Skin epidermis (tissue), 12 donors: ENCODE measurements around the gene CACNA1B.

ENCODE experiments used
- H3K27ac ChIP-seq, 21 experiments: fragments of 200-600 bp; sonication (generic) in 11 of 21; one replicate each; pipeline ENCODE4 v1.5.0; 2020; ENCODE audit warnings: mild to moderate bottlenecking in 3 of 21, inconsistent platforms in 2 of 21, moderate library complexity in 2 of 21
- H3K4me3 ChIP-seq, 7 experiments: fragments of 200-600 bp; sonication (generic) in 2 of 7; one replicate each; pipeline ENCODE4 v1.5.0; 2020; ENCODE audit warnings: inconsistent platforms in 2 of 7, mild to moderate bottlenecking in 2 of 7, moderate library complexity in 1 of 7

Gene CACNA1B

DNA sequence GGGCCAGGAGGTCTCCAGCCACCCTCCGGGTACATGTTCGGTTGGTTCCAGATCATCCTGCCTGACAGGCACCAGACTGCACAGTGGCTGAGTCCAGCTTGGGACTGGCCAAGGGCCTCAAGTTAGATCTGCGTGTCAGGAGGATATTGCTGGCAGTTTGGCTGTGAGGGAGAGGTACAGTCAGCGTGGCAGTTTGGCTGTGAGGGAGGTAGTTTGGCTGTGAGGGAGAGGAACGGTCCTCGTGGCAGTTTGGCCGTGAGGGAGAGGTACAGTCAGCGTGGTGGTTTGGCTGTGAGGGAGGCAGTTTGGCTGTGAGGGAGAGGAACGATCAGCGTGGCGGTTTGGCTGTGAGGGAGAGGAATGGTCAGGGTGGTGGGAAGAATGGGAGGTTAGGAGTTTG lies 39.0 kb downstream of the CACNA1B start:
- H3K27ac ChIP-seq = no peak overlapping the region
- H3K4me3 ChIP-seq = no peak overlapping the region

DNA sequence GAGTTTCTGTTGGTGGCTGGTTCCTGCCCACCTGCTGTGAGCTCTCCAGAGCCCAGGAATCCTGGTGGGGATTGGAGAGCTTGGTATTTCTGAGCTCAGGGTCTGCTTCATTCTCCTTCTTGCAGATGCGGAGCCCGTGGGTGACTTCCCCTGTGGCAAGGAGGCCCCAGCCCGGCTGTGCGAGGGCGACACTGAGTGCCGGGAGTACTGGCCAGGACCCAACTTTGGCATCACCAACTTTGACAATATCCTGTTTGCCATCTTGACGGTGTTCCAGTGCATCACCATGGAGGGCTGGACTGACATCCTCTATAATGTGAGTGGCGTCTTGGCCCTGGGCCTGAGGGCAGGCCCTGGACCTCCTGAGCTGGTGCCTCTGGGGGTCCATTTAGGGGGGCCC lies 39.5 kb downstream of the CACNA1B start:
- H3K27ac ChIP-seq = no peak overlapping the region

DNA sequence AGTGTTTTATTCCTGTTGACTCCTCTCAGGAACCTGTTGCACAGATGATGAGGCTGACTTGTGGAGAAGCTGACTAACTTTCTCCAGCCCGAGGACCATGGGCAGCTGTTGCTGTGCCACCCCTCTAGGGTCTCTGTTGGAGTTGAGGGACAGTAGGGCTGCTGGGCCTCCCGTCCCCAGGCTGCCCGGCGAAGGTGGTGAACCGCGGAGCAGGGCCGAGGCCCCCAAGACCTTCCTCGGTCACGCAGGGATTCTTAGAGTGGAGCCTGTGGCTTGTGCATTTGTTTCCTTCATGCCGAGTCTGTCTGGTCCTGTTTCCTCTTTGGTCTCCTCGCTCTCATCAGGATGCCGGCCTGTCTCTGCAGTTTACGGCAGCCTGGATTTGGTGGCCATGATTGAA lies 40.2 kb downstream of the CACNA1B start:
- no peak overlapping the region for H3K4me3 ChIP-seq
- no peak overlapping the region for H3K27ac ChIP-seq

More for the DNA sequence above, 39.5 kb downstream of the CACNA1B start:
- no peak overlapping the region for H3K4me3 ChIP-seq

DNA sequence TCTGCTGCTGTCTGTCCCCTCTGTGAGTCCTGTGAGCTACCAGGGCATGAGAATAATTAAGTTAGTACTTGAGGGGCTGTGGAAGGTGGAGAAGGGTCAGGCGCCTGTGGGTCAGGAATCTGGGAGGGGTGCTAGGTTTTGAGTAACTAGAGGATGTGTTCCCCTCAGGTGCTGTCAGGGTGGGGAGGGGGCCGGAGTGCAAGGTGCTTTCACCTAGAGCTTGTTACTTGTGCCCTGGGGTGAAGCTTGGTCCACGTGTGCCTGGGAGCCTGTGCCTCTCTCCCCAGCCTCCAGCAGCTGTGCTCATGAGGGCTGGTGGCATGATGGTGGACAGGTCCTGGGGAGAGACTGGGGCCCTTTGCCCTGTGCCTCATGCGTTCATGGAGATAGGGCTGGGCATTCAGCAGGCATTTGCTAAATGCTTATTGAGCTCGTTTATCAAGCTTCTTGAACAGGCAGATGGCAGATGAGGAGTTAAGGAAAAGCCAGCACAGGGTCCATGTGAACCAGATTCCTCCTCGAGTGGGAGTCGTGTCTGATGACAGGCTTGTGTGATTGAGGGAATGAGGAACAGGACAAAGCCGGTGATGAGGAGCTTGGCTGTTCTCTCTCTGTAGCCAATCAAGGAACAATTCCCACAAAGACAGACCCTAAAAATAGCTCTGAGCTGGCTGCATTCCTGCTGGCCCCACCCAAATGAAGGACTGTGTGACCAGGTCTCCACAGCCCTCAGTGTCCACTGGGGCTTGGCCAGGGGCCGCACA lies 40.9 kb downstream of the CACNA1B start:
- H3K27ac ChIP-seq = no peak overlapping the region

DNA sequence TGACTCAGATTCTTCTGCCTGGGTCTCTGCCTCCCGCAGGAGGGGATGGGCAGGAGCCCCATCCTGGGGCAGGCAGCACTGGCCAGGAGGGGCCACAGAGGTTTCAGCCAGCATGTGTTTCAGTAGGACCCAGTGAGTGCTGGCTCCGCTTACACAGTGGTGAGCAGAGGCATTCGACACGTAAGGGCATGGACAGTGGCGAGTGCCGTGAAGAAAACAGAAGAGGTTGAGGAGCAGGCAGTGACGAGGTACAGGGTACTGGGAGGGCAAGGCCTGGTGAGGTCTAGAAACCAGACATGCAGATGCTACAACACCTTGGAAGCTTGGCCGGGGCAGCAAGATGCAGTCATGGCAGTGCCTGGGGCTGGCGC lies 41.5 kb downstream of the CACNA1B start:
- Histone ChIP-seq H3K27ac (no peak overlapping the region), H3K4me3 (no peak overlapping the region)

More for the DNA sequence above, 40.9 kb downstream of the CACNA1B start:
- no peak overlapping the region for H3K4me3 ChIP-seq

DNA sequence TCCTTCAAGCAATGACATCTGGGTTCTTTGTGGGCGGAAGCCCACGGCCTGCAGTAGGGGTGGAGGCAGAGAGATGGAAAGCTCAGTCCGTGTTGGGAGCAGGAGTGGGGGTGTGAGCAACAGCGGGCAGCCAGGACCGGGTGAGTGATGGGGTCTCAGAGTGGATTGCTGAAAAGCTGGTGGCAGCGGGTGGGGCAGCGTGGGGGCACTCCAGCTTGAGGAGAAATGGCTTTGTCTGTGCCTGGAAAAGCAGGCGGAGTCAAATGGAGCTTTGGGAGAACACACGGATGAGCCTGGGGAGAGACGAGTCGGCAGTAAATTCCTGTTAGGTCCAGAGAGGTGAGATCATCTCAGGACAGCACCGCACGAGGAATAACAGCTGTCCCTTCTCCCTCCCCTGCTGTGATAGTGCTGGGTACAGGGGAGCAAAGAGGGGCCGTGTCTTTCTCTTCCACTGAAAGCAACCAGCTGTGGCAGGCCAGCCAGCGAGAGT lies 42.1 kb downstream of the CACNA1B start:
- Histone ChIP-seq H3K4me3 (no peak overlapping the region), H3K27ac (no peak overlapping the region)

DNA sequence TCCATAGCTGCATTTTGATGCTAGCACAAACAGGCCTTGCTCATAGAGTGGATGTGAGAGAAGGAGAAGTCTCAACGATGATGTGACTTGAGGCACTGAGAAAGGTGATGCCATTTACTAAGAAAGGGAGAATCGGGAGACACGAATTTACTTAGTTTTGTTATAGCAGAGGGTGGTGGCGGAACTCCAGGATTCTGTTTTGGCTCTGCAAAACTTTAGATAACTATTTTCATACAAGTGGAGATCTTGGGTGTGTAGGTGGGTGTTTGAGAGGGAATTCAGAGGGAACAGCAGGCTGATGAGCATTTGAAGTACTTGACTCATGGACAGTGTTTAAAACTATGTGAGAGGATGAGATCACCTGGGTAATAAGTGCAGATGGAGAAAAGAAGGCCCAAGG lies 43.2 kb downstream of the CACNA1B start:
- H3K4me3 ChIP-seq = no peak overlapping the region
- H3K27ac ChIP-seq = no peak overlapping the region

DNA sequence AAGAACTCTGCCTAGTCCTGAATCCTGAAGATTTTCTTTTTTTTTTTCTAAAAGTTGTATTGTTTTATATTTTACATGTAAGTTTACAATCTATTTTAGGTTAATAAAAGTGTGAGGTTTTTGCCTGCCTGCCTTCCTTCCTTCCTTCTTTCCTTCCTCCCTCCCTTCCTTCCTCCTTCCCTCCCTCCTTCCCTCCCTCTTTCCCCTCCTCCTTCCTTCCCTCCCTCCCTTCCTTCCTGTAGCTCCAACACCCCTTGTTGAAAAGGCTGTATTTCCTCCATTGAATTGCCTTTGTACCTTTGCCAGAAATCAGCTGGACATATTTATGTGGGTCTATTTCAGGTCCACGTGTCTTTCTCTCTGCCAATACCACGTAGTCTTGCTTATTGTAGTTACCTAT lies 46.6 kb downstream of the CACNA1B start:
- Histone ChIP-seq H3K4me3 (no peak overlapping the region), H3K27ac (no peak overlapping the region)

DNA sequence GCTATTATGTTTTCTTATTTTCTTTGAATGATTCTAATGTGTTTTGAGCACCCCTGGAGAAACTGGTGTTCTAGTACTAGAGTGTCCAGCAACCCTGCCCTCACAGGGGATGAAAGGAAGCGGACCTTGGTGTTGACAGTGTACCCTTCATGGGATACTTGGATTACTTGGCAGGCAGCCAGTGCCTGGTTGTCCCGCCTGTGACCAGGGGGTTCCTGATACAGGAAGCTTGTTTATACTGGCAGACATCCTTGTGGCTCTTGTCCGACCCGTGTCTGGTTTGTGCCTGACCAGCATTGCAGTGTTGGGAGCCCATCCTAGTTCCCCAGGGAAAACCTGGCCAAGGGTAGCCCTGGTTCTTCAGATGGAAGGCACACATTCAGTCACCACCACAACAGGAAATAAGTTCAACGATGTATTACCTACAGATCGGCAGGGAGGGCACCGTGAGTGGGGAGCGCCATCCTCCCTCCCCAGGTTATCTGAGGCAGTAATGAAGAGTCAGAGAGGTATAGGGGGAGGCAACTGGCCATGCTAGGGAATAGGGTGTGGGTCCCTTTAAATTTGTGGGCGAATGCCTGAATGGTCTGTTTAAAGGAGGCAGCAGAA lies 47.3 kb downstream of the CACNA1B start:
- no peak overlapping the region for H3K4me3 ChIP-seq
- no peak overlapping the region for H3K27ac ChIP-seq

DNA sequence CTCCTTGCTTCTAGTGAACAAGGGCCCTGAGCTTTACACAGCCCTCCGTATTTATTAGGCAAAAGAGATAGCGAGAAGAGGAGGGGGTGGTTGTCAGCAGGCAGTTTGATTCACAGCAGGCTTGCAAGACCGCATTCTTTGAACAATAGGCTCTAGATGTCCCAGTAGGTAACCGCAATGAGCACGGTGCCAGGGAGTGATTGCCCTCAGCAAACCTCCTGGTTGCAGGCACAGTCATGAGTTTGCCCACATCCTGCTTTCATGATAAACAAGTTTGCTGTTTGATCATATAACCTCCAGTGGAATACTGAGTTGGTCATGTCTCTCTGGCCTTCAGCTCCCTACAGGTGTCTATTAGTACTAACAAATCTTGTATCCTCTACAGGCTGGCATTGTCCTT lies 66.1 kb downstream of the CACNA1B start:
- Histone ChIP-seq H3K27ac (no peak overlapping the region), H3K4me3 (no peak overlapping the region)

DNA sequence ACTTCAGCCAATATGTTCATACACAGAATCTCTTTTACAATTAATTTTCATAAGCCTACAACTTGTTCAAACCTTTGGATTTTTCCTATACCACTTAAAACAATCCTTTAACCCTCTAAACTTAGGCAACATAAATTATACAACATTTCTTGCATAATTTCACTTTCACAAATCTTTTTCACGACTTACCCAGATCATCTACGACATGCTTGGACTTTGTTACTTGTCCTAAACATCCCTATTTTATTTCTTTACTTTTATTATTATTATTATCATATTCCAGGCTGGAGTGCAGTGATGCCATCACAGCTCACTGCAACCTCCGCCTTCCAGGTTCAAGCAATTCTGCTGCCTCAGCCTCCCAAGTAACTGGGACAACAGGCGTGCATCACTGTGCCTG lies 68.0 kb downstream of the CACNA1B start:
- no peak overlapping the region for H3K27ac ChIP-seq
- no peak overlapping the region for H3K4me3 ChIP-seq

DNA sequence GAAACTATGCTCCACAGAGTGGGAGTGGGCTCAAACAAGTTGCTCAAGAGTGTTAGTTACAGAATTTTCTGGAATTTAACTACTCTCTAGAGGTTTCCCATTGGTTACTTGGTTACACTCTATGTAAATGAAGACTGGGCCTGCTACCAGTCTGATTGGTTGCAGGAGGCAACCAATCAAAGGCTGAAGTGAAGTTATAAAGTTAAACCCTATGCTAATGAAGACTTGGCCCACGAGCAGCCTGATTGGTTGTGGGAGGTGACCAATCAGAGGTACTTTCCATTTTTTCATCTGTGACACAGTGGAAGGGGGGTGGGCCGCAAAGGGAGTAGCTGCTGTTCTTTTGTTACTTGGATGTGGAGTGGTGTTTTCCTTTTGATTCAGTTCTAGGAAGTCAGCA lies 69.4 kb downstream of the CACNA1B start:
- H3K27ac ChIP-seq = no peak overlapping the region
- H3K4me3 ChIP-seq = no peak overlapping the region

DNA sequence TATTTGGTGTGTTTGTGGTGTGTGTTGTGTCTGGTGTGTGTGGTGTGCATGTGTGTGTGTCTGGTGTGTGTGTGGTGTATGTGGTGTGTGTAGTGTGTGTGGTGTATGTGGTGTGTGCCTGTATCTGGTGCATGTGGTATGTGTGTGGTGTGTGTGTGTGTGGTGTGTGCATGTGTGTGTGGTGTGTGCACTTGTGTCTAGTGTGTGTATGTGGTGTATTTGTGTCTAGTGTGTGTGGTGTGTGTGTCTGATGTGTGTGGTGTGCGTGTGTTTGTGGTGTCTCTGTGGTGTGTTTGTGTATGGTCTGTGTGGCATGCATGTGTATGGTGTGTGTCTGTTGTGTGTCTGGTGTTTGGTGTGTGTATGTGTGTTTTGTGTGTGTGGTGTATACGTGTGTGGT lies 71.1 kb downstream of the CACNA1B start:
- H3K4me3 ChIP-seq = no peak overlapping the region
- no peak overlapping the region for H3K27ac ChIP-seq

DNA sequence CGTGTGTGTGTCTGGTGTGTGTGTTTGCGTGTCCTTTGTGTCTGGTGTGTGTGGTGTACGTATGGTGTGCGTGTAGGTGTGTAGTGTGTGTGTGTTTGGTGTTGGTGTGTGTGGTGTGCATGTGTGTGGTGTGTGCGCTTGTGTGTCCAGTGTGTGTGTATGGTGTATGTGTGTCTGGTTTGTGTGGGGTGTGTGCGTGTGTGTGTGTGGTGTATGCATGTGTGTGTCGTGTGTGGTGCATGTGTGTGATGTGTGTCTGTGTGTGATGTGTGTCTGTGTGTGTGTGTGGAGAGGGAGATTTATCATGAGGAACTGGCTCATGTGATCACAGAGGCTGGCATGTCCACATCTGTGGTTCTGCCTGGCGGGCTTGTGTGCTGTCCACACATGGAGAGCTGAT lies 71.7 kb downstream of the CACNA1B start:
- no peak overlapping the region for H3K27ac ChIP-seq
- no peak overlapping the region for H3K4me3 ChIP-seq

DNA sequence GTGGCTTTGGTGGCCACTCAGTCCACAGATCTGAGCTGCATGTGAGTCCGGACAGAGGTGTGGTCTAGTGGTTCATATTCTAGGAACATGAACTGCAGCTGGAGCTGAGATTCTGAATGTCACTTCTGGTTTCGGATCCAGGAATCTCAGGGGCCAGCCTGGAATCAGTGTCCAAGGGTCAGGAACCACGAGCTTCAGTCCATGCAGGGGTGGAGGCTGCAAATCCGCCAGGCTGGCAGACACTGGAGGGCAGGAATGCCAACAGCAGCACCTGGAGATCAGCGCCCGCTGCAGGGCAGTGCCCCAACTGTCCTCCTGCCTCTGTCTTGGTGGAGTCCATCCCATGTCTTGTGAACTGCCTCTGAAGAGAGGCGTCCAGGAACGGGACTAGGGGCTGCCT lies 73.5 kb downstream of the CACNA1B start:
- Histone ChIP-seq H3K4me3 (no peak overlapping the region), H3K27ac (no peak overlapping the region)

DNA sequence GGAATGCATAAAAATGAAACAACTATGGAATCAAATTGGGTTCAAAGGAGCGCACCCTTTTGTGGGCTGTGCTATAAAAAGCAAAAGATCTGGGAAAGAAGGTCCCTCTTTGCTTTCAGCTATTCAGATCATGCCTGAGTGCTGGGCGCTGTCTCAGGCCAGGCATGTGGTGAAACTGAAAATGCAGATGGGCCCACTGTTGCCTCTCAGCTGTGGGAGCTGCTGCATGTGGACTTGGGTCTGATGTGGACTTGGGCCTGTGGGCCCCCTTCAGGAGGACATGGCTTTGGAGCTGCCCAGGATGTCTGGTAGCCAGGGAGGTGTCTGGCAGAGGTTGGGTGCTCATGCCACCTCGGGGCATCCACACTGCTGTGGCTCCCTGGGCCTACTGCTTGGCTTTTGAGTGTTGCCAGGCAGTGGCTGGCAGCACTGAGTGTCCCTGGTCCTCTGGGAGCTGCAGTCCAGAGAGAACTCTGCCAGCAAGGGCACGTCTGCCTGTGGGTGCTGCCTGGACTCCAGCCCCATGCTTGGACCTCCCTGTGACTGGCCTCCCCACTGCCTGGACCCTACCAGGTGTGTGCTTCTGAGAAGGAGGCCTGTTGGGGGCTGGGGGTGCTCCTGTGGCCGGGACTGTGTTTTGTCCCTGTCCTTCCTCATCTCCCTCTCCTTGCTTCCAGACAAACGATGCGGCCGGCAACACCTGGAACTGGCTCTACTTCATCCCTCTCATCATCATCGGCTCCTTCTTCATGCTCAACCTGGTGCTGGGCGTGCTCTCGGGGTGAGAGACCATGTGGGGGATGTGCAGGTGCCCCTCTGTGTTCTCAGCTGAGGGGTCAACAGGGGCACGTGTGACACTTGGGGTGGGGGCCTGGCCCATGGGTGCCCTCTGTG lies 74.3 kb downstream of the CACNA1B start:
- Histone ChIP-seq H3K4me3 (no peak overlapping the region), H3K27ac (no peak overlapping the region)

DNA sequence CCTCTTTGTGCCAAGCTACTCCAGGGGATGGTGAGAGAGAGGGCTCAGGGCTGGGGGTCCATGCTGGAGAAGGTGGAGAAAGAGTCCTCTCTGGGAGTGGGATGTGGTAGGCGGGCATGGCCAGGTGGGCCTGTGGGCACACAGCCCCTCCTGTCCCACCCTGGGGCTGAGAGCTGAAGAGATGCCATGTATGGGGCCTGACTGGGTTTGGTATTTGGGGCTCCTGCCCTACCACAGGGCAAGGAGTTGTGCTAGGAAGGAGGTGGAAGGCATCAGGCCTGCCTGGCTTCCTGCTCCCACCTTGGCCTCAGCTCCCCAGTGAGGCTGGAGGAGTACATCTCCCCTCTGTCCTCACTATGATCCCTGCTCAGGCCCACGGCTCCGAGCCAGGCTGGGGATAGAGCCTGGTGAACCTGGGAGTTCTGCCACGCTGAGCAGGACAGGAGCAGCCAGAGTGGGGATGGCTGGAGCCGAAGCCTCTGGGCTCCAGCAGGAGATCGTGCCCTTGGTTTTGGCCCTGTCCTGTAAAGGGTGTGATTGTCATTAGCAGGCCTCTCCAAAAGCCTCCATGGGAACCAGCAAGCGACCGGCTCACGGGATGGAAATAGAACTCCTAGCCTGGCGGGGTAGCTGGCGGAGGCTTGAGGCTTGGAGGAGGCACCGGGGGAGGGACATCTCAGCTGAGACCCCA lies 75.5 kb downstream of the CACNA1B start:
- no peak overlapping the region for H3K27ac ChIP-seq
- H3K4me3 ChIP-seq = no peak overlapping the region

DNA sequence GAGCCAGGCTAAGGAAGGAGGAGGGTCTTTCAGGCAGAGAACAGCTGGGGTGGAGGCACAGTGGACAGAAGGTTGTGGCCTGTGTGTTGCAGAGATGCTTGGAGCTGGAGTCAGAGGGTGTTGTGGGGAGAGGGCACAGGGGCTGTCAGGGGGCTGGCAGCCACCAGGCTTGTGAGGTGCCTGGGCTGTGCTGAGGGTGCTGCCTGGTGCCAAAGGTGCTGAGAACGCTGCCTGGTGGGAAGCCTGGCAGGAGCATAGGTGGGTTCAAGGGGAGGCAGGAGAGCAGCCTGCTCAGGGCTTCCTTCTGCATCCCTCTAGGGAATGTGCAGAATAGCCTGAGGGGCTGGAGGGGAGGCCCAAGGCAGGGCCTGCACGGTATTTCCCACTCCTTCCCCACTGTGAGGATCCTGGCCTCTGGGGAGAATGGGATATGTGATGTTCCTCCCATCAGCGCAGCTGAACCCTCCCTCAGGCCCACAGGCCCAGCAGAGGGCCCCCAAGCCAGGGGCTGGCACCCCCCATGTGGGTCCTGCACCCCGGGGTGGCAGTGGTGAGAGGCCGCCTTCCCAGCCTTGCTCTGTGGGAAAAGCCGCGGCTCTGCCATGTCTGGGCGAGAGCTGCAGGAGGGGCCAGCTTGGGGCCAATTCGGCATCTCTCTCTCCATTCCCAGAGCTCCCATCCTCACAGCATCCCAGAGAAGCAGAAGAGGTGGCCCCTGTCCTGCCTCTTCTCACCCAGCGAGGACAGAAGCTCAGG lies 76.3 kb downstream of the CACNA1B start:
- Histone ChIP-seq H3K4me3 (no peak overlapping the region), H3K27ac (no peak overlapping the region)

DNA sequence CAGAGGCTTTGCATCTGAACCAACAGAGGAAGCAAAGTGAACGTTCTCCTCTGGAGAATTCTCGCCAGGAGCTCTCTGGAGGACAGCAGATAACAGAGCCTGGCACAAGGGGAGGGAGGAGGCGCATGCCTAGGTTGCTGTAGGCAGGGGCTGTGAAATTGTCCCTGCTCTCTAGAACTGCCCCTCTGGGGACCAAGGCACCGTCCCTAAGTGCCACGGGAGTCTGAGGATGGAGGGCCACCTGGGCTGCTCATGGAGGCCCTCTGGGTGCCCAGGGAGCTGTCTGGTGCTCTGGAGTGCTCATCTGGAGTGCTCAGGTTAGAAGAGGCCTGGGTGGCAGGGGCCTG lies 77.6 kb downstream of the CACNA1B start:
- H3K27ac ChIP-seq = no peak overlapping the region

DNA sequence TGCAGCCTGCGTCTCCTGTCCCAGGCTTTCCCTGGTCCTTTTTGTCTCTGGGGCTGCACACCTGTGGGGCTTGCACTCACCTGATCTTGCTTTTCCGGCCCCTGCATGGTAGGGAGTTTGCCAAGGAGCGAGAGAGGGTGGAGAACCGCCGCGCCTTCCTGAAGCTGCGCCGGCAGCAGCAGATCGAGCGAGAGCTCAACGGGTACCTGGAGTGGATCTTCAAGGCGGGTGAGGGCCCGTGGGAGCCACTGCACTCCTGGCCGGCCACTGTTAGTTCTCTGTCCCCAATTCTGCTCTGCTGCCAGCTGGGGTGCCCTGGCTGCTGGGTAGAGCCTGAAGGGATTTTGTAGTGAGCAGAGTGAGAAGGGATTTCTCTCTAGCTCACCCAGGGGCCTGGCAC lies 78.0 kb downstream of the CACNA1B start:
- H3K27ac ChIP-seq = no peak overlapping the region
- no peak overlapping the region for H3K4me3 ChIP-seq

More for the DNA sequence above, 77.6 kb downstream of the CACNA1B start:
- H3K4me3 ChIP-seq = no peak overlapping the region
